ENCODE data around the gene FKBP2.

FKBP2 gene

GRCh38 chr11:64285885-64286800 lies 45.2 kb downstream of the FKBP2 start:
- DNase-seq (ENCODE audit: low read depth), result no peak

GRCh38 chr11:64286801-64287159 lies 45.9 kb downstream of the FKBP2 start:
- no peak for DNase-seq (ENCODE audit: low read depth)

- DNase-seq (ENCODE audit: low read depth), result no peak
Observed at GRCh38 chr11:64287676-64288352, 46.9 kb downstream of the FKBP2 start.

- DNase-seq (ENCODE audit: low read depth), result no peak
Observed at GRCh38 chr11:64288353-64288750, 47.5 kb downstream of the FKBP2 start.

- no peak for DNase-seq (ENCODE audit: low read depth)
Observed at GRCh38 chr11:64289002-64289564, 48.2 kb downstream of the FKBP2 start.

GRCh38 chr11:64290352-64291261 lies 49.7 kb downstream of the FKBP2 start:
- no peak for DNase-seq (ENCODE audit: low read depth)

- no peak for DNase-seq (ENCODE audit: low read depth)
Observed at GRCh38 chr11:64291262-64291751, 50.4 kb downstream of the FKBP2 start, which contains the start of gene KCNK4. Gene KCNK4 (plus strand): TSS chr11:64291302. CDS start chr11:64293019, 1,717 bp downstream.

- DNase-seq (ENCODE audit: low read depth), result no peak
Observed at GRCh38 chr11:64291752-64292459, 51.0 kb downstream of the FKBP2 start.

GRCh38 chr11:64292460-64293254 lies 51.8 kb downstream of the FKBP2 start:
- DNase-seq (ENCODE audit: low read depth), result no peak
